A549 (cell line): ENCODE data around the gene SUMO3.

ENCODE experiments used
- CTCF ChIP-seq: fragments of >200 bp; sonication (Bioruptor Twin); formaldehyde crosslinking; IDR thresholded peaks from 3 replicates; pipeline ENCODE4 v1.5.1; 2016
- POLR2A ChIP-seq: IDR thresholded peaks from 2 replicates; pipeline ENCODE4 v1.6.1; 2012; ENCODE audit warnings: mild to moderate bottlenecking, low read length

GRCh38 chr21:44780767-44781459 is 36.9 kb downstream of the SUMO3 start:
- TF ChIP-seq CTCF (no peak), POLR2A (no peak)
